Cardiac muscle cell (in vitro differentiated cells and primary cell): ENCODE data around the gene MOXD1. TPM values are rescaled to one million over a fixed set of nuclear protein-coding genes. Genes with fewer than 3 reads are reported as not detected.
"Not testable (repeated sequence)": the region's sequence is repeated elsewhere in the genome, so short reads cannot be mapped to it uniquely, and the experiment has no call there.

Experiments
- DNase-seq, 2 donors: peaks; one replicate each; pipeline versions ENCODE4 v3.0.0 to v3.0.0-alpha.2; 2010 to 2017; ENCODE audit warnings: low read depth in 1 of 2, low spot score in 1 of 2
- H3K27ac ChIP-seq: fragments of 200-600 bp; sonication (generic); 2 replicates; pipeline ENCODE4 v1.5.1; 2016
- H3K27me3 ChIP-seq: fragments of 200-600 bp; sonication (generic); 2 replicates; pipeline ENCODE4 v1.6.0; 2016; ENCODE audit warnings: control low read depth
- H3K36me3 ChIP-seq: fragments of 200-600 bp; sonication (generic); 2 replicates; pipeline ENCODE4 v1.5.1; 2016; ENCODE audit warnings: control low read depth
- H3K4me1 ChIP-seq: fragments of 200-600 bp; sonication (generic); 2 replicates; pipeline ENCODE4 v1.8.1; 2017; ENCODE audit warnings: low read depth, mild to moderate bottlenecking, mixed run types
- H3K4me3 ChIP-seq: fragments of 200-600 bp; sonication (generic); 2 replicates; pipeline ENCODE4 v1.5.1; 2016; ENCODE audit warnings: mild to moderate bottlenecking
- H3K9me3 ChIP-seq: fragments of 200-600 bp; sonication (generic); 2 replicates; pipeline ENCODE4 v1.5.1; 2017; ENCODE audit warnings: low read depth, mild to moderate bottlenecking, control low read depth
- CTCF ChIP-seq: IDR thresholded peaks from 2 replicates; pipeline ENCODE4 v1.5.1; 2012; ENCODE audit warnings: low read depth, mild to moderate bottlenecking, low read length
- polyA plus RNA-seq: library from polyadenylated mRNA; unstranded; fragments of >200 nt; fragmentation: Nextera tagmentation; extraction: Ambion mirVana; gene quantifications from 2 replicates; pipeline ENCODE4 v1.2.1, GENCODE V29; 2016
- total RNA-seq: library from RNA; depleted of rRNA; stranded (reverse); fragments of >200 nt; gene quantifications from 2 replicates; pipeline ENCODE4 v1.2.3, GENCODE V29; 2016

Gene MOXD1
- total and polyA plus RNA-seq, 2 experiments from 2014 or later: 20.8 to 30.6 TPM

- H3K9me3 ChIP-seq: no peaks in the 10 kb centered on the region
- H3K4me3 ChIP-seq: no peak overlapping the region
- H3K4me1 ChIP-seq: no peaks in the 10 kb centered on the region
- TF ChIP-seq CTCF: no peak
- H3K27ac ChIP-seq: no peak overlapping the region
- no peaks in the 10 kb centered on the region for H3K27me3 ChIP-seq
- no peak for DNase-seq
- H3K36me3 ChIP-seq: no peaks in the 10 kb centered on the region
Observed at GRCh38 chr6:132275066-132275970, 126.0 kb downstream of the MOXD1 start.

- H3K27me3 ChIP-seq: no peaks in the 10 kb centered on the region
- H3K36me3 ChIP-seq: no peaks in the 10 kb centered on the region
- no peaks in the 10 kb centered on the region for H3K4me1 ChIP-seq
- no peak for DNase-seq
- H3K9me3 ChIP-seq: no peaks in the 10 kb centered on the region
- H3K27ac ChIP-seq: no peak overlapping the region
- H3K4me3 ChIP-seq: no peak overlapping the region
- TF ChIP-seq CTCF: no peak
Observed at GRCh38 chr6:132272776-132273175, 128.5 kb downstream of the MOXD1 start.

- Histone ChIP-seq H3K27me3 (no peaks in the 10 kb centered on the region), H3K4me3 (no peak overlapping the region), H3K4me1 (peaks cover under 1% of the 10 kb centered on the region), H3K27ac (no peak overlapping the region), H3K9me3 (no peaks in the 10 kb centered on the region), H3K36me3 (no peaks in the 10 kb centered on the region)
- no peak for TF ChIP-seq CTCF
- DNase-seq: no peak
Observed at GRCh38 chr6:132270726-132271402, 130.4 kb downstream of the MOXD1 start.

- not testable (repeated sequence) for H3K27ac ChIP-seq, DNase-seq, H3K36me3 ChIP-seq, H3K4me1 ChIP-seq, H3K27me3 ChIP-seq, H3K4me3 ChIP-seq, H3K9me3 ChIP-seq
Observed at GRCh38 chr6:132268666-132269065, 132.6 kb downstream of the MOXD1 start.

GRCh38 chr6:132268209-132268608 lies 133.1 kb downstream of the MOXD1 start:
- no peak for TF ChIP-seq CTCF
- H3K27me3 ChIP-seq: no peaks in the 10 kb centered on the region
- peaks cover 4% of the 10 kb centered on the region for H3K4me1 ChIP-seq
- no peaks in the 10 kb centered on the region for H3K9me3 ChIP-seq
- no peak overlapping the region for H3K27ac ChIP-seq
- no peaks in the 10 kb centered on the region for H3K36me3 ChIP-seq
- H3K4me3 ChIP-seq: no peak overlapping the region
- no peak for DNase-seq
